Transverse colon (tissue), 4 donors: ENCODE measurements around the gene KLRF1.

ENCODE experiments used
- CTCF ChIP-seq, 5 experiments: fragments of 200-600 bp in 3 of 5; fragments of 450-650 bp in 2 of 5; sonication (generic) in 3 of 5; IDR thresholded peaks; 1 replicate in 2 of 5; 2 replicates in 3 of 5; pipeline ENCODE4 v1.5.1; 2016 to 2017; ENCODE audit warnings: antibody characterized with exemption in 5 of 5, inconsistent platforms in 3 of 5, mild to moderate bottlenecking in 2 of 5, moderate library complexity in 1 of 5
- EP300 ChIP-seq: sonication (generic); formaldehyde crosslinking; IDR thresholded peaks from one replicate; pipeline ENCODE4 v1.6.1; 2017; ENCODE audit warnings: antibody characterized with exemption, low read depth
- POLR2A ChIP-seq: fragments of 450-650 bp; IDR thresholded peaks from one replicate; pipeline ENCODE4 v1.6.1; 2016; ENCODE audit warnings: antibody characterized with exemption, mild to moderate bottlenecking, moderate library complexity
- POLR2AphosphoS5 ChIP-seq, 3 donors: sonication (generic); formaldehyde crosslinking; IDR thresholded peaks; one replicate each; pipeline ENCODE4 v1.6.1; 2016; ENCODE audit warnings: antibody characterized with exemption in 3 of 3

GRCh38 chr12:9813821-9814798, 13.2 kb upstream of the KLRF1 start:
- peak; percentile 60 to 72 (median 67) for TF ChIP-seq CTCF (IDR thresholded peaks at IDR 0.05)
- TF ChIP-seq POLR2AphosphoS5 (IDR thresholded peaks at IDR 0.05), result no peak
- TF ChIP-seq POLR2A, result no peak
- TF ChIP-seq EP300, result no peak
